Muscle of leg (tissue), 11 donors: ENCODE measurements around the gene LRMDA. TPM values are rescaled to one million over a fixed set of nuclear protein-coding genes. Genes with fewer than 3 reads are reported as not detected.
A peak's percentile ranks its signal among the peaks of the same experiment; 100 is the strongest.

Experiments used
- DNase-seq: peaks from one replicate; pipeline ENCODE4 v3.0.0; 2013
- H3K27ac ChIP-seq: one replicate; pipeline ENCODE4 v1.5.1; 2013; ENCODE audit warnings: mild to moderate bottlenecking, low read length, control low read depth
- H3K27me3 ChIP-seq: one replicate; pipeline ENCODE4 v1.6.1; 2013; ENCODE audit warnings: low read length; ENCODE audit not compliant: control insufficient read depth, insufficient read depth
- H3K36me3 ChIP-seq: one replicate; pipeline ENCODE4 v1.6.1; 2013; ENCODE audit warnings: low read length; ENCODE audit not compliant: control insufficient read depth, insufficient read depth
- H3K4me1 ChIP-seq: one replicate; pipeline ENCODE4 v1.6.1; 2013; ENCODE audit warnings: low read length; ENCODE audit not compliant: control insufficient read depth, insufficient read depth
- H3K4me3 ChIP-seq: one replicate; pipeline ENCODE4 v1.5.1; 2013; ENCODE audit warnings: low read length, control low read depth
- H3K9me3 ChIP-seq: replicated peaks from 2 replicates; pipeline ENCODE4 v1.6.1; 2013; ENCODE audit warnings: low read depth, low read length; ENCODE audit not compliant: control insufficient read depth
- WGBS: methylation state at CpG from one replicate; pipeline ENCODE4 v1.1.5; 2013; ENCODE audit warnings: missing lambda C conversion rate; ENCODE audit not compliant: insufficient coverage; 5-methylcytosine and 5-hydroxymethylcytosine counted together
- polyA plus RNA-seq, 8 donors: library from polyadenylated mRNA; unstranded; fragments of 120-200 nt; gene quantifications; one replicate each; pipeline versions ENCODE4 v1.2.1 to v1.2.3, GENCODE V29; 2013; ENCODE audit warnings: inconsistent platforms in 1 of 8, low replicate concordance in 1 of 8; ENCODE audit not compliant: insufficient read length in 8 of 8, insufficient read depth in 1 of 8
- total RNA-seq: library from RNA; stranded (reverse); fragments of 120-200 nt; gene quantifications from one replicate; pipeline ENCODE4 v1.2.4, GENCODE V29; 2013

The LRMDA gene
- total and polyA plus RNA-seq, 9 donors, result 4.8 to 7.9 (median 5.7) TPM

GRCh38 chr10:75606203-75606779 lies 174.9 kb downstream of the LRMDA start:
- Histone ChIP-seq H3K4me3 (no peak overlapping the region), H3K36me3 (no peaks in the 10 kb centered on the region), H3K27me3 (no peaks in the 10 kb centered on the region), H3K4me1 (no peaks in the 10 kb centered on the region), H3K27ac (no peak overlapping the region), H3K9me3 (no peaks in the 10 kb centered on the region)
- no peak for DNase-seq
- WGBS, result no CpG with 5 or more reads among the region's 5 CpGs

- no peaks in the 10 kb centered on the region for H3K27me3 ChIP-seq
- H3K9me3 ChIP-seq, result no peaks in the 10 kb centered on the region
- no peak for DNase-seq
- no peaks in the 10 kb centered on the region for H3K36me3 ChIP-seq
- H3K4me3 ChIP-seq, result no peak overlapping the region
- H3K27ac ChIP-seq, result no peak overlapping the region
- H3K4me1 ChIP-seq, result peaks cover 4% of the 10 kb centered on the region
Measured at GRCh38 chr10:75607576-75607975, 176.2 kb downstream of the LRMDA start.

- H3K36me3 ChIP-seq, result no peaks in the 10 kb centered on the region
- WGBS, result no CpG with 5 or more reads among the region's 1 CpG
- H3K4me1 ChIP-seq, result peaks cover 4% of the 10 kb centered on the region
- DNase-seq, result no peak
- no peaks in the 10 kb centered on the region for H3K27me3 ChIP-seq
- H3K27ac ChIP-seq, result no peak overlapping the region
- H3K9me3 ChIP-seq, result no peaks in the 10 kb centered on the region
- no peak overlapping the region for H3K4me3 ChIP-seq
Measured at GRCh38 chr10:75610183-75610582, 178.8 kb downstream of the LRMDA start.

DNA sequence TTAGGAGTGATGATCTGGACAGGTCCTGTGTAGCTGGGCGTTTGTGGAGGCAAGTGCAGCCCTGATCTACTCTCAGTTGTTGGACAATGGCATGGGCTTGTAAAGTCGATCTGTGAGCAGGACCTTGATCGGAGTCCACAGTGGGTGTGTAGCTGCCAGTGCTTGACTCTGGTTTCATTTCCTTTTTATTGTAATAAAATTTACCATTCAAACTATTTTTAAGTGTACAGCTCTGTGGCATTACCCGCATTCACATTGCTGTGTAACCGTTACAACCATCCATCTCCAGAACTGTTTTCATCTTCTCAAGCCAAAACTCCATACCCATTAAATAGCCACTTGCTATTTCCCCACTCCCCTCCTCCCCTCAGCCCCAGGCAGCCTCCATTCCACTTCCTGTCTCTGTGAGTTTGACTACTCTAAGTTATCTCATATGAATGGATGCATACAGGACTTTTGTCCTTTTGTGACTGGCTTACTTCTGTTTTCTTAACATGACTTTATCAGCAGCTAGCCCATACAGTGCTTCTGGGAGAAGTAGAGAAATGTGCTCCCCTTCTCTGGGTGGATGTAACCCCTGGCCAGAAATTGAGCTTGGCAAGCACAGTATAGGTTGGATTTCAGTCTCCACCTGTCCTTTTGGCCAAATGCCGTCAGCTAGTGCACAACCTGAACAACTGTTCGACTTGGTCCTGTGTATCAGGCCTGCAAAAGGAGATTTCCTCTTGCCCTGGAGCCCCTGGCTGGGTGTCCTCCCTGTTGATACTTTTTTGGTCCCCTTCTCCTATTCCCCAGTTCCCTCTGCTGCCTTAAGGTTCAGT lies 180.0 kb downstream of the LRMDA start:
- peaks cover 4% of the 10 kb centered on the region for H3K4me1 ChIP-seq
- peak; percentile 20 for DNase-seq
- H3K9me3 ChIP-seq, result no peaks in the 10 kb centered on the region
- peak overlapping the region; percentile 20 for H3K27ac ChIP-seq
- H3K4me3 ChIP-seq, result no peak overlapping the region
- no peaks in the 10 kb centered on the region for H3K36me3 ChIP-seq
- no peaks in the 10 kb centered on the region for H3K27me3 ChIP-seq
- WGBS, result 81% methylated on average over 5 of the region's 7 CpGs

DNA sequence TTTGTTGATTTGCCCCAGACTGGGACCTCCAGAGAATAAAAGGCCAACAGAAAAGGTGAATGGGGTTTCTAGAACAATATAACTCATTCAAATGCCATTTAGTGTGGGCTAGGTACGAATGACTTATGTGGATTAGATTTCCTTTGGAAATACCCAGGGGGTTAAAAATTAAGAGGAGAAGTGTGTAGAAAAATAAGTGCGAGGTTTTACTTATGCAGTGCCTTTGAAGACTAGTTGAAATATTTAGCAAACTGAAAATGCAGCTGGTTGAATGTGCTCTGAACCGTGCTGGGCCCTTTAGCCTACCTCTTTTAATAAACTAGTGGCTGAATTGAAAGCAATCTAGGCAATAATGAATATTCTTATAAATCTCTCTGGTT lies 180.6 kb downstream of the LRMDA start:
- Histone ChIP-seq H3K4me1 (peaks cover 4% of the 10 kb centered on the region), H3K9me3 (no peaks in the 10 kb centered on the region), H3K27me3 (no peaks in the 10 kb centered on the region), H3K27ac (peak overlapping the region; percentile 20), H3K36me3 (no peaks in the 10 kb centered on the region), H3K4me3 (no peak overlapping the region)
- DNase-seq, result no peak
- WGBS, result 71% methylated on average over 1 of the region's 3 CpGs

DNA sequence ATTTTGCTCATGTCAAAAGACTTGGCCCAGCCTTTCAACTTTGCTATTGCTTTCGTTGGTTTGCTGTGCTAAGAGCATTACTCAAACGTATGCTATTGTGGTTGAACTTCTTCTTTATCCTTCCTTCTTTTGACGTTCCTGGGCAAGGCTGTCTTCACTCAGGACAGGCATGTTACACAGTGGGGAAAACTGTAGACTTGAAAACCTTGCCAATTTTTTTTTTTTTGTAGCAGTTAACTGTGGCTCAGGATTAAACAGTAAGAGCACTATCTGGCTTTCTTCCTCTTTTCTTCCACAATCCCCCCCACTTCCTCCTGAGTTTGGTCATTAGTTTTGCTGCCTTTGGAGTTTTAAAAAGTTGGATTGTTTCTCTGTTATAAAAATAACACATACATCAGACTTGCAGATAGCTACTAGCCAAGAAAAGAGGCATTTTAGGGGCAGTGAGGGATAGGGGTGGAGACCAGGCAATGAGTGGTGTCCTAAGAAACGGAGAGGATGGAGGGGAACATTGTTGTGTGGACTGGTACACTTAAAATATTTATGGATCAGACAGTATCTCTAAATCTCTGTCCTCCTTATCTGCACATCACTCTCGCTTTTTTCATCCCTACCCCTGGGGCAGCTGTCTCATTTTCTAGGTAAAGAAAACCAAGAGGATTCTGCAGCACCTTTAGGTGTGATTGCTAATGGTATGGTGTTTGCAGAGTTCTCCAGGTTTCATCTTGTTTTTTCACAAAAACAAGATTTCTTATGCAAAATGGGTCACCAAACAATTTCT lies 181.7 kb downstream of the LRMDA start:
- no peaks in the 10 kb centered on the region for H3K36me3 ChIP-seq
- H3K27me3 ChIP-seq, result no peaks in the 10 kb centered on the region
- 20% methylated on average over 1 of the region's 5 CpGs for WGBS
- no peaks in the 10 kb centered on the region for H3K9me3 ChIP-seq
- no peak overlapping the region for H3K4me3 ChIP-seq
- peak; percentile 86 for DNase-seq
- H3K4me1 ChIP-seq, result peaks cover 4% of the 10 kb centered on the region
- H3K27ac ChIP-seq, result no peak overlapping the region

DNA sequence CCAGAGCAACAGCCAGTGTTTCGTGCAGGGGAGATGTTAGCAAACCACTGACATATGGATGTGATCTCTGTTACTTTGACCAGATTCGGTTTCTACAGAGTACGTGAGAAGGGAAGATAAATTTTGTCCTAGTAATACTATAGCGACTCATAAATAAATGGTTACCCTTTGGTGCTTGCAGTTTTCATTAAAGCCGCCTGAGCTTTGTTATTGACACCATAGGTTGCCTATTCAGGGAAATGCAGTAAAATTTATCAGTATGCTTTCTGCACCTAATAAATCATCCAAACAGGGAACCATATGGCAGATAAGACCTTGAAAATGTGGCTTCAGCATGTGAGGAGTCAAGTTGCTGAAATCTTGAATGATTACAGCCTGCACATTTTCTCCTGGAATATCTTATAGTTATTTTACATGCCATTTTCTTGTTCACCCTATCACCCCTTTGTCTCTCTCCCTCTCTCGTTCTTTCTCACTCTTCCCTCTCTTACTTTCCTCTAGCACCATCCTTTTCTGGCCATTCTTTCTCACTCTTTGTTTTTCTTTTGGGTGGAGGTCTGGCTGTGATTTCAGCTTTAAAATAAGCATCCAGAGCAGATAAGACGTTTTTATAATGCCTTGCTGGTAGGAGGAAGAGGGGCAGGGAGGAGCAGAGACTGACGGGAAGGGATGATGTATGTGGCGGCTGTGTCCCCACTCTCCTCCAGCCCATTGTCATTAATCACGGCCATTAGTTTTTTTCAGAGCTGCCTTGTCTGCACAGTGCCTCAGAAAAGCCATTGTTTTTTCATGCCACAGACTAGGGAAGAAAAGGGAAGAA lies 182.5 kb downstream of the LRMDA start:
- Histone ChIP-seq H3K27me3 (no peaks in the 10 kb centered on the region), H3K4me1 (peaks cover 4% of the 10 kb centered on the region), H3K27ac (no peak overlapping the region), H3K36me3 (no peaks in the 10 kb centered on the region), H3K9me3 (no peaks in the 10 kb centered on the region), H3K4me3 (no peak overlapping the region)
- peak; percentile 54 for DNase-seq
- WGBS, result no CpG with 5 or more reads among the region's 10 CpGs

DNA sequence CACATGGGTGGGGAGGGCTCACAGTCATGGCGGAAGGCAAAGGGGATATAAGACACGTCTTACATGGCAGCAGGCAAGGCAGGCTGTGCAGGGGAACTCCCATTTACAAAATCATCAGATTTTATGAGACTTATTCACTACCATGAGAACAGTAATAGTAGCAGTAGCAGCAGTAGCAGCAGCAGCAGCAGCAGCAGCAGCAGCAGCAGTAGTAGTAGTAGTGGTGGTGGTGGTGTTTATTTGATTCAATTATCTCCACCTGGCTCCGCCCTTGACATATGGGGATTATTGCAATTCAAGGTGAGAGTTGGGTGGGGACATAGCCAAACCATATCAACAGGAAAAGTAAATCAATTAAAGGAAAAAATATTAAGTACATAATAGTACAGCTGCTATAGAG lies 184.7 kb downstream of the LRMDA start:
- Histone ChIP-seq H3K36me3 (no peaks in the 10 kb centered on the region), H3K4me3 (no peak overlapping the region), H3K27ac (no peak overlapping the region), H3K27me3 (no peaks in the 10 kb centered on the region), H3K9me3 (no peaks in the 10 kb centered on the region), H3K4me1 (peaks cover 4% of the 10 kb centered on the region)
- no CpG with 5 or more reads among the region's 3 CpGs for WGBS
- DNase-seq, result no peak

DNA sequence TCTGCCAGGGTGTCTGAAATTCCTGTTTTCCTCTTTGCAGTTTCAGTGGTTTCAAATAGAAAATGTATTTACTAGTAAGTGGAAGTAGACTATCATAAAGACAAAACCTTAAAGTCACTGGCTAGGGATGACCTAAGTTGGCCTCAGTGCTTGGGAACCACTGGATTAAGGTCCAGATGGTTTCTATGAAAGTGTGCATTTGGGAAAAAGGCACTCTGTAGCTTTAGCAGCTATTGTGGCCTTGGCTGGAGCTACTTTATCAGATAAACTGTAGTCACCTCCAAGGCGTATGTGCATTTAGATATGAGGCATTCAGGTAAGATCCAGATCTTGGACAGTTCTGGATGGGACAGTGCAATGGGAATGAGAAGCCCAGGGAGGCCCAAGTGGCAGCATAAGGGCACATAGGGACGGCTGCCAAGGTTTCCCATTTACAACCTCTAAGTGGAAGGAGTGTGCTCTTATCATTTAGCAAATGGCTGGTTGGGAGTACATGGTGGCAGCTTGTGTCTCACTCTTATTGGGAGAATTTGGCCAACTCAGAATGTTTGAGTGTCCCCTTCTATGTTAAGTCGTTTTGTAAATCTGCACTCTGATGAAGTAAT lies 185.6 kb downstream of the LRMDA start:
- Histone ChIP-seq H3K27me3 (no peaks in the 10 kb centered on the region), H3K9me3 (no peaks in the 10 kb centered on the region), H3K36me3 (no peaks in the 10 kb centered on the region), H3K4me3 (no peak overlapping the region), H3K4me1 (no peaks in the 10 kb centered on the region), H3K27ac (no peak overlapping the region)
- WGBS, result 86% methylated on average over 1 of the region's 3 CpGs
- DNase-seq, result no peak
